ENCODE measurements around the gene PZP. TPM values are rescaled to one million over a fixed set of nuclear protein-coding genes. Genes with fewer than 3 reads are reported as not detected.

Gene PZP
- total and polyA plus RNA-seq, 2 of the 13 experiments (the other 11 are each of a cell fraction or from before 2014, with no cell fraction given), result 0.07 to 0.89 TPM

GRCh38 chr12:9122091-9122609 is 86.0 kb downstream of the PZP start (continued):
- no peak for TF ChIP-seq MXD3 (CRISPR knock-in tag; IDR thresholded peaks at IDR 0.05)
- peak; percentile 92 for TF ChIP-seq ARID3A (IDR thresholded peaks at IDR 0.05; ENCODE audit: low read depth, low read length)
- TF ChIP-seq ZNF883 (CRISPR knock-in tag; IDR thresholded peaks at IDR 0.05; ENCODE audit: not compliant biosample characterization), result no peak
- no peak for TF ChIP-seq HBP1 (CRISPR knock-in tag; IDR thresholded peaks at IDR 0.05; ENCODE audit: low read depth)
- TF ChIP-seq ZFP90 (CRISPR knock-in tag; IDR thresholded peaks at IDR 0.05; ENCODE audit: borderline replicate concordance), result no peak
- peak; percentile 82 for TF ChIP-seq ZNF652 (CRISPR knock-in tag; IDR thresholded peaks at IDR 0.05; ENCODE audit: borderline replicate concordance, low read depth)
- TF ChIP-seq ZNF318 (CRISPR knock-in tag; IDR thresholded peaks at IDR 0.05), result no peak
- TF ChIP-seq PBX2 (CRISPR knock-in tag; IDR thresholded peaks at IDR 0.05), result no peak
- no peak for TF ChIP-seq ZFP41 (CRISPR knock-in tag; IDR thresholded peaks at IDR 0.05; ENCODE audit: borderline replicate concordance)
